GM23338 (cell line): ENCODE results near the gene TLX1. TPM values are rescaled to one million over a fixed set of nuclear protein-coding genes. Genes with fewer than 3 reads are reported as not detected.

ENCODE experiments used
- CREB1 ChIP-seq: fragments of 250-450 bp; sonication (Bioruptor Pico); IDR thresholded peaks from 2 replicates; pipeline ENCODE4 v1.5.0; 2020; ENCODE audit warnings: low read depth, mild to moderate bottlenecking, moderate library complexity
- EZH2 ChIP-seq: fragments of 200-600 bp; sonication (generic); IDR thresholded peaks from one replicate; pipeline ENCODE4 v1.8.0; 2017; ENCODE audit warnings: antibody characterized with exemption, mild to moderate bottlenecking, low read depth; ENCODE audit not compliant: unreplicated experiment
- EZH2phosphoT487 ChIP-seq: fragments of 200-600 bp; sonication (generic); IDR thresholded peaks from one replicate; pipeline ENCODE4 v1.8.1; 2018; ENCODE audit warnings: antibody characterized with exemption; ENCODE audit not compliant: unreplicated experiment
- NANOG ChIP-seq: IDR thresholded peaks from 2 replicates; pipeline ENCODE4 v1.6.1; 2016; ENCODE audit warnings: antibody characterized with exemption, borderline replicate concordance
- POLR2AphosphoS5 ChIP-seq: IDR thresholded peaks from 2 replicates; pipeline ENCODE4 v1.6.1; 2016; ENCODE audit warnings: antibody characterized with exemption, low read depth
- STAT1 ChIP-seq: IDR thresholded peaks from one replicate; pipeline ENCODE4 v1.6.1; 2016; ENCODE audit warnings: antibody characterized with exemption; ENCODE audit not compliant: unreplicated experiment
- ZNF114 ChIP-seq: fragments of 250-450 bp; sonication (Bioruptor Pico); IDR thresholded peaks from 2 replicates; pipeline ENCODE4 v1.5.0; 2020; ENCODE audit warnings: mild to moderate bottlenecking, moderate library complexity
- ZNF331 ChIP-seq: fragments of 250-450 bp; sonication (Bioruptor Pico); IDR thresholded peaks from 2 replicates; pipeline ENCODE4 v1.5.0; 2020; ENCODE audit warnings: low read depth, mild to moderate bottlenecking, moderate library complexity
- polyA plus RNA-seq: library from polyadenylated mRNA; unstranded; fragments of >200 nt; fragmentation: Nextera tagmentation; extraction: Ambion mirVana; gene quantifications from 2 replicates; pipeline ENCODE4 v1.2.1, GENCODE V29; 2016
- total RNA-seq: library from RNA; depleted of rRNA; stranded (reverse); fragments of >200 nt; shearing (Covaris generic); gene quantifications from 2 replicates; pipeline ENCODE4 v1.2.3, GENCODE V29; 2014
- TF ChIP-seq, protein P1 (sequence below): fragments of 250-450 bp; sonication (Bioruptor Pico); IDR thresholded peaks from 2 replicates; pipeline ENCODE4 v1.5.0; 2020; ENCODE audit warnings: mild to moderate bottlenecking, moderate library complexity
- TF ChIP-seq, protein P2 (sequence below), 2 experiments: fragments of 200-600 bp in 1 of 2; sonication (generic) in 1 of 2; conservative IDR thresholded peaks; 2 replicates each; pipeline versions ENCODE4 v1.5.1 to v1.6.1; 2016 to 2017; ENCODE audit warnings: antibody characterized with exemption in 2 of 2, low read depth in 2 of 2, mild to moderate bottlenecking in 2 of 2, moderate library complexity in 1 of 2
- TF ChIP-seq, protein P3 (sequence below): IDR thresholded peaks from 2 replicates; pipeline ENCODE4 v1.6.1; 2016; ENCODE audit warnings: antibody characterized with exemption

The TLX1 gene
- total and polyA plus RNA-seq, 2 experiments from 2014 or later: not detected

DNA sequence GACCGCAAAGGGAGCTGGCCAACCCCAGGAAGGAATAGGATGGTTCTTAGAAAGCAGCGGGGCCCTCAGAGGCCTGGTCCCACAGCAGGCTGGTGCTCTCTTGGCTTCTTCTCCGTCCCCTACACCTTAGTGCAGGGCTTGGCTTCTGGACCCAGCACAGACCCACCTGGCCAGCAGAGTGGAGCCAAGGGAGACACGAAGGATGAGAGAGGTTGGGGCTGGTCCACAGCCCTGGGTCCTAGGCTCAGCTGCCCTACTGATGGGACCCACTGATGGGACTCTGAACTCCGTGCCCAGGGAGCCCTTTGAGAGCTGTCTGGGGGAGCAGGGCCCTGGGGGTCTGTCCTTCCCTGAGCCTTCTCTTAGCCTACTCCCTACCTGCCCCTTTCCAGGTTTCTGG, 6.2 kb upstream of the TLX1 start (continued):
- TF ChIP-seq, protein P1, sequence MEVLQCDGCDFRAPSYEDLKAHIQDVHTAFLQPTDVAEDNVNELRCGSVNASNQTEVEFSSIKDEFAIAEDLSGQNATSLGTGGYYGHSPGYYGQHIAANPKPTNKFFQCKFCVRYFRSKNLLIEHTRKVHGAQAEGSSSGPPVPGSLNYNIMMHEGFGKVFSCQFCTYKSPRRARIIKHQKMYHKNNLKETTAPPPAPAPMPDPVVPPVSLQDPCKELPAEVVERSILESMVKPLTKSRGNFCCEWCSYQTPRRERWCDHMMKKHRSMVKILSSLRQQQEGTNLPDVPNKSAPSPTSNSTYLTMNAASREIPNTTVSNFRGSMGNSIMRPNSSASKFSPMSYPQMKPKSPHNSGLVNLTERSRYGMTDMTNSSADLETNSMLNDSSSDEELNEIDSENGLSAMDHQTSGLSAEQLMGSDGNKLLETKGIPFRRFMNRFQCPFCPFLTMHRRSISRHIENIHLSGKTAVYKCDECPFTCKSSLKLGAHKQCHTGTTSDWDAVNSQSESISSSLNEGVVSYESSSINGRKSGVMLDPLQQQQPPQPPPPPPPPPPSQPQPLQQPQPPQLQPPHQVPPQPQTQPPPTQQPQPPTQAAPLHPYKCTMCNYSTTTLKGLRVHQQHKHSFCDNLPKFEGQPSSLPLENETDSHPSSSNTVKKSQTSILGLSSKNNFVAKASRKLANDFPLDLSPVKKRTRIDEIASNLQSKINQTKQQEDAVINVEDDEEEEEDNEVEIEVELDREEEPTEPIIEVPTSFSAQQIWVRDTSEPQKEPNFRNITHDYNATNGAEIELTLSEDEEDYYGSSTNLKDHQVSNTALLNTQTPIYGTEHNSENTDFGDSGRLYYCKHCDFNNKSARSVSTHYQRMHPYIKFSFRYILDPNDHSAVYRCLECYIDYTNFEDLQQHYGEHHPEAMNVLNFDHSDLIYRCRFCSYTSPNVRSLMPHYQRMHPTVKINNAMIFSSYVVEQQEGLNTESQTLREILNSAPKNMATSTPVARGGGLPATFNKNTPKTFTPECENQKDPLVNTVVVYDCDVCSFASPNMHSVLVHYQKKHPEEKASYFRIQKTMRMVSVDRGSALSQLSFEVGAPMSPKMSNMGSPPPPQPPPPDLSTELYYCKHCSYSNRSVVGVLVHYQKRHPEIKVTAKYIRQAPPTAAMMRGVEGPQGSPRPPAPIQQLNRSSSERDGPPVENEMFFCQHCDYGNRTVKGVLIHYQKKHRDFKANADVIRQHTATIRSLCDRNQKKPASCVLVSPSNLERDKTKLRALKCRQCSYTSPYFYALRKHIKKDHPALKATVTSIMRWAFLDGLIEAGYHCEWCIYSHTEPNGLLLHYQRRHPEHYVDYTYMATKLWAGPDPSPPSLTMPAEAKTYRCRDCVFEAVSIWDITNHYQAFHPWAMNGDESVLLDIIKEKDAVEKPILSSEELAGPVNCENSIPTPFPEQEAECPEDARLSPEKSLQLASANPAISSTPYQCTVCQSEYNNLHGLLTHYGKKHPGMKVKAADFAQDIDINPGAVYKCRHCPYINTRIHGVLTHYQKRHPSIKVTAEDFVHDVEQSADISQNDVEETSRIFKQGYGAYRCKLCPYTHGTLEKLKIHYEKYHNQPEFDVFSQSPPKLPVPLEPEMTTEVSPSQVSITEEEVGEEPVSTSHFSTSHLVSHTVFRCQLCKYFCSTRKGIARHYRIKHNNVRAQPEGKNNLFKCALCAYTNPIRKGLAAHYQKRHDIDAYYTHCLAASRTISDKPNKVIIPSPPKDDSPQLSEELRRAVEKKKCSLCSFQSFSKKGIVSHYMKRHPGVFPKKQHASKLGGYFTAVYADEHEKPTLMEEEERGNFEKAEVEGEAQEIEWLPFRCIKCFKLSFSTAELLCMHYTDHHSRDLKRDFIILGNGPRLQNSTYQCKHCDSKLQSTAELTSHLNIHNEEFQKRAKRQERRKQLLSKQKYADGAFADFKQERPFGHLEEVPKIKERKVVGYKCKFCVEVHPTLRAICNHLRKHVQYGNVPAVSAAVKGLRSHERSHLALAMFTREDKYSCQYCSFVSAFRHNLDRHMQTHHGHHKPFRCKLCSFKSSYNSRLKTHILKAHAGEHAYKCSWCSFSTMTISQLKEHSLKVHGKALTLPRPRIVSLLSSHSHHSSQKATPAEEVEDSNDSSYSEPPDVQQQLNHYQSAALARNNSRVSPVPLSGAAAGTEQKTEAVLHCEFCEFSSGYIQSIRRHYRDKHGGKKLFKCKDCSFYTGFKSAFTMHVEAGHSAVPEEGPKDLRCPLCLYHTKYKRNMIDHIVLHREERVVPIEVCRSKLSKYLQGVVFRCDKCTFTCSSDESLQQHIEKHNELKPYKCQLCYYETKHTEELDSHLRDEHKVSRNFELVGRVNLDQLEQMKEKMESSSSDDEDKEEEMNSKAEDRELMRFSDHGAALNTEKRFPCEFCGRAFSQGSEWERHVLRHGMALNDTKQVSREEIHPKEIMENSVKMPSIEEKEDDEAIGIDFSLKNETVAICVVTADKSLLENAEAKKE (CRISPR knock-in tag): no peak
- TF ChIP-seq EZH2phosphoT487: no peak
- TF ChIP-seq ZNF331: no peak
- TF ChIP-seq, protein P2, sequence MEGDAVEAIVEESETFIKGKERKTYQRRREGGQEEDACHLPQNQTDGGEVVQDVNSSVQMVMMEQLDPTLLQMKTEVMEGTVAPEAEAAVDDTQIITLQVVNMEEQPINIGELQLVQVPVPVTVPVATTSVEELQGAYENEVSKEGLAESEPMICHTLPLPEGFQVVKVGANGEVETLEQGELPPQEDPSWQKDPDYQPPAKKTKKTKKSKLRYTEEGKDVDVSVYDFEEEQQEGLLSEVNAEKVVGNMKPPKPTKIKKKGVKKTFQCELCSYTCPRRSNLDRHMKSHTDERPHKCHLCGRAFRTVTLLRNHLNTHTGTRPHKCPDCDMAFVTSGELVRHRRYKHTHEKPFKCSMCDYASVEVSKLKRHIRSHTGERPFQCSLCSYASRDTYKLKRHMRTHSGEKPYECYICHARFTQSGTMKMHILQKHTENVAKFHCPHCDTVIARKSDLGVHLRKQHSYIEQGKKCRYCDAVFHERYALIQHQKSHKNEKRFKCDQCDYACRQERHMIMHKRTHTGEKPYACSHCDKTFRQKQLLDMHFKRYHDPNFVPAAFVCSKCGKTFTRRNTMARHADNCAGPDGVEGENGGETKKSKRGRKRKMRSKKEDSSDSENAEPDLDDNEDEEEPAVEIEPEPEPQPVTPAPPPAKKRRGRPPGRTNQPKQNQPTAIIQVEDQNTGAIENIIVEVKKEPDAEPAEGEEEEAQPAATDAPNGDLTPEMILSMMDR (conservative IDR thresholded peaks at IDR 0.05; ENCODE audit: low read depth in 2 of 2): no peak
- no peak for TF ChIP-seq NANOG
- TF ChIP-seq POLR2AphosphoS5: no peak
- no peak for TF ChIP-seq STAT1
- TF ChIP-seq, protein P3, sequence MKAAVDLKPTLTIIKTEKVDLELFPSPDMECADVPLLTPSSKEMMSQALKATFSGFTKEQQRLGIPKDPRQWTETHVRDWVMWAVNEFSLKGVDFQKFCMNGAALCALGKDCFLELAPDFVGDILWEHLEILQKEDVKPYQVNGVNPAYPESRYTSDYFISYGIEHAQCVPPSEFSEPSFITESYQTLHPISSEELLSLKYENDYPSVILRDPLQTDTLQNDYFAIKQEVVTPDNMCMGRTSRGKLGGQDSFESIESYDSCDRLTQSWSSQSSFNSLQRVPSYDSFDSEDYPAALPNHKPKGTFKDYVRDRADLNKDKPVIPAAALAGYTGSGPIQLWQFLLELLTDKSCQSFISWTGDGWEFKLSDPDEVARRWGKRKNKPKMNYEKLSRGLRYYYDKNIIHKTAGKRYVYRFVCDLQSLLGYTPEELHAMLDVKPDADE: no peak
- TF ChIP-seq EZH2: no peak
- no peak for TF ChIP-seq CREB1 (CRISPR knock-in tag)
- no peak for TF ChIP-seq ZNF114 (CRISPR knock-in tag)
